GM10248 (cell line): ENCODE data around the gene RPRML.
"Not testable (repeated sequence)": the region's sequence is repeated elsewhere in the genome, so short reads cannot be mapped to it uniquely, and the experiment has no call there.

Source experiments
- CTCF ChIA-PET: fragments of 300-600 bp; sonication (Branson Sonifier 250); formaldehyde crosslinking; extraction: SDS; loops from one replicate; lab custom pipeline; 2021; ENCODE audit warnings: antibody characterized with exemption; lab: Yijun Ruan, JAX
- POLR2A ChIA-PET: fragments of 350-650 bp; sonication (Branson Sonifier 250); formaldehyde crosslinking; extraction: SDS; loops from one replicate; lab custom pipeline; 2020; ENCODE audit warnings: antibody characterized with exemption; lab: Yijun Ruan, JAX
- DNase-seq: peaks from one replicate; pipeline ENCODE4 v3.0.0; 2012; ENCODE audit errors: extremely low spot score
- TF ChIP-seq, protein P1 (sequence below): IDR thresholded peaks from 2 replicates; pipeline ENCODE4 v1.5.1; 2012; ENCODE audit warnings: mild to moderate bottlenecking, low read depth; ENCODE audit errors: extremely low read depth, missing control alignments, control extremely low read depth

Gene RPRML

GRCh38 chr17:46995841-46996571 is 17.0 kb upstream of the RPRML start:
- ChIA-PET CTCF (no interaction called here), POLR2A (no interaction called here)
- TF ChIP-seq, protein P1, sequence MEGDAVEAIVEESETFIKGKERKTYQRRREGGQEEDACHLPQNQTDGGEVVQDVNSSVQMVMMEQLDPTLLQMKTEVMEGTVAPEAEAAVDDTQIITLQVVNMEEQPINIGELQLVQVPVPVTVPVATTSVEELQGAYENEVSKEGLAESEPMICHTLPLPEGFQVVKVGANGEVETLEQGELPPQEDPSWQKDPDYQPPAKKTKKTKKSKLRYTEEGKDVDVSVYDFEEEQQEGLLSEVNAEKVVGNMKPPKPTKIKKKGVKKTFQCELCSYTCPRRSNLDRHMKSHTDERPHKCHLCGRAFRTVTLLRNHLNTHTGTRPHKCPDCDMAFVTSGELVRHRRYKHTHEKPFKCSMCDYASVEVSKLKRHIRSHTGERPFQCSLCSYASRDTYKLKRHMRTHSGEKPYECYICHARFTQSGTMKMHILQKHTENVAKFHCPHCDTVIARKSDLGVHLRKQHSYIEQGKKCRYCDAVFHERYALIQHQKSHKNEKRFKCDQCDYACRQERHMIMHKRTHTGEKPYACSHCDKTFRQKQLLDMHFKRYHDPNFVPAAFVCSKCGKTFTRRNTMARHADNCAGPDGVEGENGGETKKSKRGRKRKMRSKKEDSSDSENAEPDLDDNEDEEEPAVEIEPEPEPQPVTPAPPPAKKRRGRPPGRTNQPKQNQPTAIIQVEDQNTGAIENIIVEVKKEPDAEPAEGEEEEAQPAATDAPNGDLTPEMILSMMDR, result no peak
- DNase-seq, result no peak

DNA sequence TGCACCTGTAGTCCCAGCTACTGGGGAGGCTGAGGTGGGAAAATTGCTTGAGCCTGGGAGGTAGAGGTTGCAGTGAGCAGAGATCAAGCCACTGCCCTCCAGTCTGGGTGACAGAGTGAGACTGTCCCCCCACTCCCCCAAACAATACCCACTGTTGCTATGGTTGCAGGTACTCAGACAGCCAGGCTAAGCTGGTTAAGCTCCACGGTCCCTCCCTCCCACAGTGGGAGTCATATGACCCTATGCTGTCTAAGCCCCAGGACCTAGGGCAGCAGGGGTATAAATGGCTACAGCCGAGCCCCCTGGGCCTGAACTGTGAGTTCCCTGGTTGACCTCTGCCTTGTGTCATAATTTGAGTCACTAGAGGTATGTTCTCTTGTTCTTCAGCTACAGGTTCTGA is 15.9 kb upstream of the RPRML start:
- POLR2A ChIA-PET, result no interaction called here
- CTCF ChIA-PET, result interaction anchor here (1.3 kb wide), 2 partner anchors 10 to 15 kb away, joined by 4 to 5 read pairs; no protein-coding TSS in a partner anchor
- TF ChIP-seq, protein P1, result no peak
- DNase-seq, result no peak

GRCh38 chr17:46991617-46992016 is 12.6 kb upstream of the RPRML start:
- TF ChIP-seq, protein P1, result no peak
- DNase-seq, result no peak
- ChIA-PET POLR2A (no interaction called here), CTCF (interaction anchor here (0.9 to 1.3 kb wide), 2 partner anchors 49 to 156 kb away, joined by 3 to 4 read pairs; no protein-coding TSS in a partner anchor)

GRCh38 chr17:46989637-46990431 is 10.8 kb upstream of the RPRML start:
- DNase-seq, result peak; percentile 34
- TF ChIP-seq, protein P1, result no peak
- POLR2A ChIA-PET, result no interaction called here
- CTCF ChIA-PET, result interaction anchor here (1.1 to 1.4 kb wide), 2 partner anchors 11 to 47 kb away, joined by 4 to 6 read pairs; no protein-coding TSS in a partner anchor

DNA sequence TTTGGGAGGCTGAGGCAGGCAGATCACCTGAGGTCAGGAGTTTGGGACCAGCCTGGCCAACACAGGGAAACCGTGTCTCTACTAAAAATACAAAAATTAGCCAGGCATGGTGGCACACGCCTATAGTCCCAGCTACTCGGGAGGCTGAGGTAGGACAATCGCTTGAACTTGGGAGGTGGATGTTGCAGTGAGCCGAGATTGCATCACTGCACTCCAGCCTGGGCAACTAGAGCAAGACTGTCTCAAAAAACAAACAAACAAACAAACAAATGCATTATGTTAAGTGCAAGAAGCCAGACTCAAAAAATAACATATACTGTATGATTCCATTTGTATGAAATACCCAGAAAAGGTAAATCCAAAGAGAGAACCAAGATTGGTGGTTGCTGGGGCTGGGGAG is 8.9 kb upstream of the RPRML start:
- CTCF ChIA-PET, POLR2A ChIA-PET, DNase-seq: not testable (repeated sequence)

- TF ChIP-seq, protein P1, result no peak
- DNase-seq, result no peak
- ChIA-PET POLR2A (no interaction called here), CTCF (interaction anchor here (1.4 kb wide), 1 partner anchor 15 kb away, joined by 3 read pairs; no protein-coding TSS in a partner anchor)
These were observed 7.3 kb upstream of the RPRML start for GRCh38 chr17:46986366-46986765.
